ENCODE measurements around the gene SHLD1. TPM values are rescaled to one million over a fixed set of nuclear protein-coding genes. Genes with fewer than 3 reads are reported as not detected.

SHLD1 gene
- total RNA-seq, 1 donor from 2014 or later, result 4.1 TPM

DNA sequence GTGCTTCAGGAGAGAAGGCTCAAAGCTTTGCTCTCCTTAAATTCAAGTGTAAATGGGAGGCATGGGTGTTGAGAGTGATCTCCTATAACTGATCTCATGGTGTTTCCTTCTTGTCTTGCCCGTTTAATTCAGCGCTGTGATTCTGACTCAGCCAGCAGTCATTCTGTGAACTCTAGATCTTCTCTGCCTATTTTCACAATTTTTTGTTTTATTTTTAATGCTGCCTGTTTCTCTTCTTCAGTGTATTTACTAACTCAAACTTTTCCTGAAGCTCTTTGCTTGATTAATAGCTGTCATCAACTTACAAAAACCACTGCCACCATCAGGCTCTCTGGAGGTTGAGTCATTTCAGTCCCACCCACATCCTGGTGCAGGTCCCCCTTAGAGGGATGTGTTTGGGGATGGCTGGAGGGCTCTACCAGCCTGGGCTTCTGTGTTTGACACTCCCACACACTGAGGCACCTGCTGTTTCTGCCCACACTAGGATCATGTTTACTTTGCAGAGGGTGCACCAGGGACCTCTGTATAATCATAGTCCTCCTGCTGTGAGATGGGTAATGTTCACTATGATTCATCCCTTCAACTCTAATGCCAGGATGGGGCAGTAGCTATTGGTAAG, 94.0 kb downstream of the SHLD1 start:
- no peak overlapping the region for H3K4me3 Mint-ChIP-seq (ENCODE audit: unreplicated experiment)
- peak overlapping the region; percentile 14 for H3K27ac Mint-ChIP-seq (ENCODE audit: unreplicated experiment)
- H3K27me3 Mint-ChIP-seq (ENCODE audit: unreplicated experiment), result no peaks in the 10 kb centered on the region
- H3K4me1 Mint-ChIP-seq (ENCODE audit: unreplicated experiment), result peaks cover 21% of the 10 kb centered on the region
- no peaks in the 10 kb centered on the region for H3K36me3 Mint-ChIP-seq (ENCODE audit: unreplicated experiment)
- TF ChIP-seq, protein P1, sequence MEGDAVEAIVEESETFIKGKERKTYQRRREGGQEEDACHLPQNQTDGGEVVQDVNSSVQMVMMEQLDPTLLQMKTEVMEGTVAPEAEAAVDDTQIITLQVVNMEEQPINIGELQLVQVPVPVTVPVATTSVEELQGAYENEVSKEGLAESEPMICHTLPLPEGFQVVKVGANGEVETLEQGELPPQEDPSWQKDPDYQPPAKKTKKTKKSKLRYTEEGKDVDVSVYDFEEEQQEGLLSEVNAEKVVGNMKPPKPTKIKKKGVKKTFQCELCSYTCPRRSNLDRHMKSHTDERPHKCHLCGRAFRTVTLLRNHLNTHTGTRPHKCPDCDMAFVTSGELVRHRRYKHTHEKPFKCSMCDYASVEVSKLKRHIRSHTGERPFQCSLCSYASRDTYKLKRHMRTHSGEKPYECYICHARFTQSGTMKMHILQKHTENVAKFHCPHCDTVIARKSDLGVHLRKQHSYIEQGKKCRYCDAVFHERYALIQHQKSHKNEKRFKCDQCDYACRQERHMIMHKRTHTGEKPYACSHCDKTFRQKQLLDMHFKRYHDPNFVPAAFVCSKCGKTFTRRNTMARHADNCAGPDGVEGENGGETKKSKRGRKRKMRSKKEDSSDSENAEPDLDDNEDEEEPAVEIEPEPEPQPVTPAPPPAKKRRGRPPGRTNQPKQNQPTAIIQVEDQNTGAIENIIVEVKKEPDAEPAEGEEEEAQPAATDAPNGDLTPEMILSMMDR (IDR thresholded peaks at IDR 0.05), result no peak
- no peak for DNase-seq (ENCODE audit: extremely low spot score, unreplicated experiment)
- H3K9me3 Mint-ChIP-seq (ENCODE audit: unreplicated experiment), result no peaks in the 10 kb centered on the region

DNA sequence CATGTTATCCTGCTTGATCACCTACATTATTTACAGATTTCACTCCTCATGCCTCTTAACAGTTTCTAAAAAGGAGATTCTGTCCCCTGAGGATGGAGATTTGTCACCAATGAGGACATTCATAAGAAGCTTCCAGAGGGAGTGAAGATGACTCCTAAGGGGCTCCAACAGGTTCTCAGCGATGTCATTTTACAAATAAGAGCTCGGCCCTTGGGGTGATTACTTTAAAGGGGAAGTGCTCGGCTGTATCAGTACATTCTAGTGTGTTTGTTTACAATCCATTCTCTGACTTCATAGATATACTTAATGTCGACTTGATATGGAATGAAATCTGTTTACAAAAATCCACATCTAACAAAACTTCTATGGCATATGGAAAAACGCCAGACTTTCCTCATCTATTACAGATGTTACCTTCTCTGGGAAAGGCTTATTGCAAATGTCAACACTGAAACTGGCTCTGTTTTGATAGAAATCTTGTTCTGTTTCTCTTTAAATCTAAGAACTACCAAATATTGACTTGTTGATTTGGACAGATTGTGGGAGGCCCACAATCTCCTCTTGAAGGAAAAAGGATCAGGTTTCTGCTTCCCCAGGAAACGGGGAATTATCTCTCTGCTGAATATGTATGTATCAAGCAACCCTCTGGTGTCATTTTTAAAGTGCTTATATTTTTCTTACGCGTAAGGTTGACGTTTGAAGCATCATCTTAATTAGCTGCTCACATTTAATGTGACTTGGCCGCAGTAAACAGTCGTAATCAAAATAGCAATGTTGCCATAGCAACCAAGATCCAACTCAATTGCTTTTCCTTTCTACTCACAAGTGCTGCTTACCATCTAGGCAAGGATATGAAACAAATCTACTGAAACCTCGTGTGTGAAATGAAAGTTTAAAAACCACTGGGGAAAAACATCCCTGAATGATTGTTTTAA, 95.7 kb downstream of the SHLD1 start:
- no peak overlapping the region for H3K4me3 Mint-ChIP-seq (ENCODE audit: unreplicated experiment)
- H3K27ac Mint-ChIP-seq (ENCODE audit: unreplicated experiment), result peak overlapping the region; percentile 4
- TF ChIP-seq, protein P1 (IDR thresholded peaks at IDR 0.05), result no peak
- no peaks in the 10 kb centered on the region for H3K36me3 Mint-ChIP-seq (ENCODE audit: unreplicated experiment)
- no peaks in the 10 kb centered on the region for H3K27me3 Mint-ChIP-seq (ENCODE audit: unreplicated experiment)
- peaks cover 21% of the 10 kb centered on the region for H3K4me1 Mint-ChIP-seq (ENCODE audit: unreplicated experiment)
- H3K9me3 Mint-ChIP-seq (ENCODE audit: unreplicated experiment), result no peaks in the 10 kb centered on the region
- no peak for DNase-seq (ENCODE audit: extremely low spot score, unreplicated experiment)

DNA sequence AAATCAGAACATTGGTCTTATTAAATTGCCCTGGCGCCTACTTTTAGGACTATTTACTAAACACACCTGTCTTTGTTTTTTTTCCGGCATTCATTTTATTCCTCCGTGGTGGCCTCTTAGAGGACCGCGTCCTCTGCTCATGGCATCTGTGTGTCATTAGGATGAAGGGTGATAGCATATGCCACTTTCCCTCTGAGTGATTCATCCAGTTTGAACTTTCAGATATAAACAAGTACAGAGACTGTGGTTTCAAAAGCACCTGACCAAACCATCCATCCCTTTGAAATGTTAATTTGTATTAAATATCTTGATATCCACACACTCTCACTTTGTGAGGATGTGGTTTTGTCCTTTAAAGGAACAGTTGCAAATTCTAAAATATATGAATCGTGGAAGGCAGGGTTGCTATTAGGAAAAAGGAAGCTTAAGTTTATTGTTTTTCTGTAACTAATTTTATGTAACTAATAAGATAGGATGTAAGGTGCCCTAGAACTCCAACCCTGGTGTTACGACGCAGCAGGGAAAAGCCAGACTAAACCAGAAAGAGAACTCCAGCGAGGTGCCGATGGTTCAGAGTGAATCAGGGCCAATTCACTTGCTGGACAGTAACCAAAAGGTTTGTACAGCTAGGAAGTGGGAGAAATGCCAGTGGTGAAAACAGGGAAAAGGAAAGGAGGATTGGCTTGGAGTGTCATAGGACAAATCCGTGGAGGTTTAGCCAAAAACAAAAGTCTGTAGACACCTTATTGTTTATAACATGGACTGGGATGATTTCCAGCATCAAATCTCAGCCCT, 98.7 kb downstream of the SHLD1 start:
- TF ChIP-seq, protein P1 (IDR thresholded peaks at IDR 0.05), result no peak
- peaks cover 15% of the 10 kb centered on the region for H3K4me1 Mint-ChIP-seq (ENCODE audit: unreplicated experiment)

DNA sequence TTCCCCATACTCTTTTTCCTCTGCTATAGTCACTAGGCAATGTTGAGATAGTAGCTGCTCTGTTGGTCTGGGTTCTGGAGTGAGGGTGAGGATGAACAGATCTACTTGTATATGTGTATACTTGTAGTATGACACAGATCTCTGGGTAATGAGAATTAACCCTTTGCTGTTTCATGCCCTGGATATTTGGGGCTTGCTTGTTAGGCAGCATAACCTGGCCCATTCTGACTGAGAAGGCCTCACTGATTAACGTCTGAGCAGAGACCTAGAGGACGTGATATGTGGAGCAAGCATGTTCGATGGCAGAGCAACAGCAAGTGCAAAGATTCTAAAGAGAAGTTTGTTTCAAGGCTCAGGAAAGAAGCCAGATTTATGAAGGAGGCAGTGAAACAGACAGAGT, 105.7 kb downstream of the SHLD1 start:
- Mint-ChIP-seq H3K9me3 (ENCODE audit: unreplicated experiment) (no peaks in the 10 kb centered on the region), H3K36me3 (ENCODE audit: unreplicated experiment) (no peaks in the 10 kb centered on the region), H3K4me1 (ENCODE audit: unreplicated experiment) (no peaks in the 10 kb centered on the region), H3K4me3 (ENCODE audit: unreplicated experiment) (no peak overlapping the region), H3K27me3 (ENCODE audit: unreplicated experiment) (no peaks in the 10 kb centered on the region), H3K27ac (ENCODE audit: unreplicated experiment) (no peak overlapping the region)
- TF ChIP-seq, protein P1 (IDR thresholded peaks at IDR 0.05), result no peak
- no peak for DNase-seq (ENCODE audit: extremely low spot score, unreplicated experiment)

More for the DNA sequence above, 98.7 kb downstream of the SHLD1 start:
- H3K9me3 Mint-ChIP-seq (ENCODE audit: unreplicated experiment), result no peaks in the 10 kb centered on the region
- H3K27me3 Mint-ChIP-seq (ENCODE audit: unreplicated experiment), result no peaks in the 10 kb centered on the region
- no peak for DNase-seq (ENCODE audit: extremely low spot score, unreplicated experiment)
- no peaks in the 10 kb centered on the region for H3K36me3 Mint-ChIP-seq (ENCODE audit: unreplicated experiment)
- no peak overlapping the region for H3K27ac Mint-ChIP-seq (ENCODE audit: unreplicated experiment)
- H3K4me3 Mint-ChIP-seq (ENCODE audit: unreplicated experiment), result no peak overlapping the region
